Lung (tissue), 12 donors: ENCODE results near the gene H2BW1. TPM values are rescaled to one million over a fixed set of nuclear protein-coding genes. Genes with fewer than 3 reads are reported as not detected.
"Not testable (repeated sequence)": the region's sequence is repeated elsewhere in the genome, so short reads cannot be mapped to it uniquely, and the experiment has no call there.

ENCODE experiments used
- ATAC-seq: fragments of 200-7000 bp; cut with Tn5 transposase; one replicate; pipeline ENCODE4 v1.9.1; 2020; ENCODE audit warnings: moderate number of reproducible peaks; ENCODE audit not compliant: insufficient read depth, low FRiP score
- DNase-seq, 3 donors: peaks; one replicate each; pipeline ENCODE4 v3.0.0-alpha.2; 2013 to 2017
- H3K27ac ChIP-seq, 2 donors: one replicate each; pipeline ENCODE4 v1.5.1; 2013; ENCODE audit warnings: mild to moderate bottlenecking in 2 of 2, moderate library complexity in 2 of 2, control low read depth in 1 of 2, inconsistent platforms in 1 of 2, low read depth in 1 of 2, low read length in 1 of 2
- H3K27me3 ChIP-seq, 3 donors: one replicate each; pipeline ENCODE4 v1.5.1; 2013; ENCODE audit warnings: low read length in 2 of 3; ENCODE audit not compliant: control insufficient read depth in 3 of 3, insufficient read depth in 3 of 3
- H3K36me3 ChIP-seq, 4 donors: one replicate each; pipeline ENCODE4 v1.5.1; 2013; ENCODE audit warnings: low read length in 4 of 4, mild to moderate bottlenecking in 1 of 4, moderate library complexity in 1 of 4; ENCODE audit not compliant: control insufficient read depth in 4 of 4, insufficient read depth in 4 of 4
- H3K4me1 ChIP-seq, 5 donors: one replicate each; pipeline ENCODE4 v1.5.1; 2013; ENCODE audit warnings: low read length in 5 of 5, mild to moderate bottlenecking in 2 of 5, moderate library complexity in 1 of 5; ENCODE audit not compliant: control insufficient read depth in 5 of 5, insufficient read depth in 5 of 5
- H3K4me3 ChIP-seq: one replicate; pipeline ENCODE4 v1.5.1; 2013; ENCODE audit warnings: mild to moderate bottlenecking, control low read depth, moderate library complexity
- H3K9ac ChIP-seq, 2 donors: one replicate each; pipeline ENCODE4 v1.5.1; 2013; ENCODE audit warnings: low read length in 2 of 2, control low read depth in 1 of 2; ENCODE audit not compliant: insufficient read depth in 1 of 2
- H3K9me3 ChIP-seq, 4 donors: one replicate each; pipeline ENCODE4 v1.5.1; 2013; ENCODE audit warnings: low read length in 3 of 4, mild to moderate bottlenecking in 1 of 4, moderate library complexity in 1 of 4; ENCODE audit not compliant: control insufficient read depth in 4 of 4, insufficient read depth in 3 of 4
- WGBS, 2 donors: extraction: QIAGEN DNeasy Blood & Tissue Kit; methylation state at CpG; one replicate each; pipeline ENCODE4 v1.1.7; 2013; 5-methylcytosine and 5-hydroxymethylcytosine counted together
- polyA plus RNA-seq, 2 donors: library from polyadenylated mRNA; stranded (reverse); fragments of 200-250 nt; gene quantifications; one replicate each; pipeline ENCODE4 v1.2.1, GENCODE V29; 2013
- total RNA-seq, 2 donors: library from RNA; depleted of rRNA in 1 of 2; stranded (reverse); fragments of >200 nt in 1 of 2; gene quantifications; one replicate each; pipeline ENCODE4 v1.2.1, GENCODE V29; 2014 to 2021
- TF ChIP-seq, protein P1 (sequence below): IDR thresholded peaks from 2 replicates; pipeline ENCODE4 v1.5.1; 2012; ENCODE audit warnings: mild to moderate bottlenecking; ENCODE audit errors: control extremely low read depth, extremely low read depth
- donor health status: control.
- donor health status: control.
- donor health status: Bipolar disorder and iron deficiency.
- donor health status: healthy.
- donor health status: DM: yes; HTN: yes; CAD: no.

The H2BW1 gene
- total and polyA plus RNA-seq, 4 donors = not detected

DNA sequence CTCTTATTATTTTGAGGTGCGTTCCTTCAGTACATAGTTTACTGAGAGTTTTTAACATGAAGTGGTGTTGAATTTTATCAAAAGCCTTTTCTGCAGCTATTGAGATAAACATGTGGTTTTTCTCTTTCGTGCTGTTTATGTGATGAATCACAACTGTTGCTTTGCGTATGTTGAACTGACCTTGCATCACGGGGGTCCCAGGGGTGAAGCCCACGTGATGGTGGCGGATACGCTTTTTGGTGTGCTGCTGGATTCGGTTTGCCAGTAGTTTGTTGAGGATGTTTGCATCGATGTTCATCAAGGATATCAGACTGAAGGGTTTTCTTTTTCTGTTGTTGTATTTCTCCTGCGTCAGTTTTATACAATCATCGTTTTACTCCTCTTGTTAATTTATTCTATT, 4.6 kb upstream of the H2BW1 start:
- 74 to 85% methylated on average over 11 of the region's 11 CpGs for WGBS, 2 donors
- peaks cover 0 to 6% (median 0%) of the 10 kb centered on the region in 4 donors for H3K9me3 ChIP-seq
- no peaks in the 10 kb centered on the region for H3K4me1 ChIP-seq
- ATAC-seq = no peak
- peaks cover 0 to 7% (median 3%) of the 10 kb centered on the region in 3 donors for H3K27me3 ChIP-seq
- TF ChIP-seq, protein P1, sequence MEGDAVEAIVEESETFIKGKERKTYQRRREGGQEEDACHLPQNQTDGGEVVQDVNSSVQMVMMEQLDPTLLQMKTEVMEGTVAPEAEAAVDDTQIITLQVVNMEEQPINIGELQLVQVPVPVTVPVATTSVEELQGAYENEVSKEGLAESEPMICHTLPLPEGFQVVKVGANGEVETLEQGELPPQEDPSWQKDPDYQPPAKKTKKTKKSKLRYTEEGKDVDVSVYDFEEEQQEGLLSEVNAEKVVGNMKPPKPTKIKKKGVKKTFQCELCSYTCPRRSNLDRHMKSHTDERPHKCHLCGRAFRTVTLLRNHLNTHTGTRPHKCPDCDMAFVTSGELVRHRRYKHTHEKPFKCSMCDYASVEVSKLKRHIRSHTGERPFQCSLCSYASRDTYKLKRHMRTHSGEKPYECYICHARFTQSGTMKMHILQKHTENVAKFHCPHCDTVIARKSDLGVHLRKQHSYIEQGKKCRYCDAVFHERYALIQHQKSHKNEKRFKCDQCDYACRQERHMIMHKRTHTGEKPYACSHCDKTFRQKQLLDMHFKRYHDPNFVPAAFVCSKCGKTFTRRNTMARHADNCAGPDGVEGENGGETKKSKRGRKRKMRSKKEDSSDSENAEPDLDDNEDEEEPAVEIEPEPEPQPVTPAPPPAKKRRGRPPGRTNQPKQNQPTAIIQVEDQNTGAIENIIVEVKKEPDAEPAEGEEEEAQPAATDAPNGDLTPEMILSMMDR = no peak
- no peaks in the 10 kb centered on the region for H3K36me3 ChIP-seq
- H3K4me3 ChIP-seq = no peak overlapping the region
- DNase-seq = peak in 1 of 3 donors; percentile 16
- H3K27ac ChIP-seq = no peak overlapping the region
- no peak overlapping the region for H3K9ac ChIP-seq

GRCh38 chrX:104015576-104015975, 2.1 kb upstream of the H2BW1 start:
- H3K4me1 ChIP-seq, DNase-seq, H3K9me3 ChIP-seq, H3K27ac ChIP-seq, H3K9ac ChIP-seq, H3K27me3 ChIP-seq, H3K4me3 ChIP-seq, H3K36me3 ChIP-seq, ATAC-seq: not testable (repeated sequence)
- WGBS, 2 donors = 59 to 75% methylated on average over 8 of the region's 8 CpGs

DNA sequence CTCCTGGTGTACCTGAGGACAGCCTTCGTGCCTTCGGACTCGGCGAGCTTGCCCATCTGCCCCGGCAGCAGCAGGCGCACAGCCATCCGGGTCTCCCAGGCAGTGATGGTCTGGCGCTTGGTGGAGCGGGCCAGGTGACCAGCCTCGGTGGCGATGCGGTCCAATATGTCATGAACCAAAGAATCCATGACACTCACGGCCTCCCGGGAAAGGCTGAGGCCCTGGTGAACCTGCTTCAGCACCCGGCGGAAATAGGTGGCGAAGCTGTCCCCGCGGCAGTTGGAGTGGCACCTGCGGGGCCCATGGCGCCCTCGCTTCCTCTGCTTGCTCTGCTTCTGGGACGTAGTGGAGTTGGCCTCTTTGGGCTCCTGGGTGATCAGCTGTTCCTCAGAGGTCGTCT, 350 bp downstream of the H2BW1 start:
- 92 to 96% methylated on average over 21 to 24 of the region's 24 CpGs for WGBS, 2 donors
- DNase-seq (no peak), ATAC-seq (no peak)

DNA sequence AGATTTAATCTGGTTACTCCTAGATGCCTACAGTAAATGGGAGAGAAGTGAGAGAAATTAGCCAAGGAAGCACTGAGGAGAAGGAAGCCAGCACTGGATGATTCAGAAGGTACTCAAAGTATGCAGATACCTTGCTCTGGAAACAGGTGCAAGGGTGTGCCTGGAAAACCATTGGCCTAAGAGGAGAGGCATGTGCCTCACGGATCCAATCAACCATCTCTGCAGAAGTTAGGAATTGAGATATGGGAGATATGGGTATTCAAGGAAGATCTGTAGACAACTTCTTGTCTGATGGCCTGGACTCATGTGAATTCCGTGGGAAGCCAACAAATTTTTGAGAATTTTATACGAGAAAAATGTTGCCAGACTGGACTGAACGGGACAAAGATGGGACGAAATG, 4.7 kb downstream of the H2BW1 start:
- Histone ChIP-seq H3K4me3 (no peak overlapping the region), H3K9me3 (peaks cover 0 to 11% (median 0%) of the 10 kb centered on the region in 4 donors), H3K4me1 (no peaks in the 10 kb centered on the region), H3K27me3 (peaks cover 0 to 20% (median 3%) of the 10 kb centered on the region in 3 donors), H3K9ac (no peak overlapping the region), H3K27ac (no peak overlapping the region), H3K36me3 (no peaks in the 10 kb centered on the region)
- ATAC-seq (no peak), DNase-seq (no peak)
- TF ChIP-seq, protein P1 = no peak
- 69 to 78% methylated on average over 5 of the region's 5 CpGs for WGBS, 2 donors

More for the DNA sequence above, 350 bp downstream of the H2BW1 start:
- no peaks in the 10 kb centered on the region for H3K36me3 ChIP-seq
- H3K27ac ChIP-seq = no peak overlapping the region
- H3K27me3 ChIP-seq = peaks cover 0 to 12% (median 6%) of the 10 kb centered on the region in 3 donors
- no peak overlapping the region for H3K4me3 ChIP-seq
- no peaks in the 10 kb centered on the region for H3K9me3 ChIP-seq
- no peak overlapping the region for H3K9ac ChIP-seq
- TF ChIP-seq, protein P1 = no peak
- no peaks in the 10 kb centered on the region for H3K4me1 ChIP-seq
